Left renal pelvis (tissue), 4 donors: ENCODE results near the gene FAM107B. TPM values are rescaled to one million over a fixed set of nuclear protein-coding genes. Genes with fewer than 3 reads are reported as not detected.
"Not testable (repeated sequence)": the region's sequence is repeated elsewhere in the genome, so short reads cannot be mapped to it uniquely, and the experiment has no call there.

ENCODE experiments used
- DNase-seq, 4 donors: peaks; one replicate each; pipeline ENCODE4 v3.0.0-alpha.2; 2013; ENCODE audit warnings: low read depth in 4 of 4, low spot score in 3 of 4
- polyA plus RNA-seq, 4 donors: library from polyadenylated mRNA; unstranded; fragments of 120-200 nt; gene quantifications; one replicate each; pipeline ENCODE4 v1.2.1, GENCODE V29; 2013; ENCODE audit not compliant: insufficient read length in 4 of 4

The FAM107B gene
- polyA plus RNA-seq, result 100 to 1,000 TPM in 1 of 4 donors, 10 to 100 TPM in 3; 36.4 to 121 (median 97.9) TPM

DNA sequence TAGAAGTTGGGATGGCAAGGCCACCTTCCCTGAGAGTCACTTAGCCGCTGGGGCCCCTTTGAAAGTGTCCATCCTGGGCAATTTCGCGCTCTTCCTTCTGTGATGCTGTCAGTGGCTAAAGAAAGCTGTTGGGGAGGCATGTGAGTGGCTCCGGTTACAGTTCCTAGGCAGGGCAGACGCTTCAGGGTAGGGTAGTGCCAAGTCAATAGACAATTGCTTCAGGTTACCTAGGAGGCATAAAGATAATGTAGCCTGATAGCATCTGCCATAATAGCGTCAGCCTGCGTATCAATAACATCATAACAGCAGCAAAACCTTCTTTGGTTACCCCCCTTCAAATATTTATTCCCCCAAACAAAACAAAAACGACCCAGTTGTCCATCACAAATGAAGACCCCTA, at the start of gene FAM107B:
Gene FAM107B (minus strand): TSS at position 101 of the 400 bp plus-strand sequence. CDS start 234 bp downstream, outside the sequence.
- DNase-seq, result no peak

DNA sequence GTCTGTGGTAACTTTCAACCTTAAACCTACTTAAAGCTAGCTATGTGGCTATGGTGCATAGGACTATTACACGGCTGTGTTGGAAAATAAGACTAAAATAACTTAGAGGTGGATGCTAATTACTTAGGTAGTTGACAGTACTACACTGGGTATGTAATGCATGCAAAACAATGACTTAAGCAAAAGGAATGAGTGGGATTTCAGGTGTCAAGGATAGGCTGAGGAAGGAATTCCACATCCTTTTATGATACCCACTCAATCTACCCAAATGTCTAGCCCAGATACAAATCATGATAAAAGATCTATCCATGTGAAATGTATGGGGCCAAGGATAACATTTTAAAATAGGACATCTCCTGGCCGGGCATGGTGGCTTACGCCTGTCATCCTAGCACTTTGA, 49.3 kb upstream of the FAM107B start:
- no peak for DNase-seq

DNA sequence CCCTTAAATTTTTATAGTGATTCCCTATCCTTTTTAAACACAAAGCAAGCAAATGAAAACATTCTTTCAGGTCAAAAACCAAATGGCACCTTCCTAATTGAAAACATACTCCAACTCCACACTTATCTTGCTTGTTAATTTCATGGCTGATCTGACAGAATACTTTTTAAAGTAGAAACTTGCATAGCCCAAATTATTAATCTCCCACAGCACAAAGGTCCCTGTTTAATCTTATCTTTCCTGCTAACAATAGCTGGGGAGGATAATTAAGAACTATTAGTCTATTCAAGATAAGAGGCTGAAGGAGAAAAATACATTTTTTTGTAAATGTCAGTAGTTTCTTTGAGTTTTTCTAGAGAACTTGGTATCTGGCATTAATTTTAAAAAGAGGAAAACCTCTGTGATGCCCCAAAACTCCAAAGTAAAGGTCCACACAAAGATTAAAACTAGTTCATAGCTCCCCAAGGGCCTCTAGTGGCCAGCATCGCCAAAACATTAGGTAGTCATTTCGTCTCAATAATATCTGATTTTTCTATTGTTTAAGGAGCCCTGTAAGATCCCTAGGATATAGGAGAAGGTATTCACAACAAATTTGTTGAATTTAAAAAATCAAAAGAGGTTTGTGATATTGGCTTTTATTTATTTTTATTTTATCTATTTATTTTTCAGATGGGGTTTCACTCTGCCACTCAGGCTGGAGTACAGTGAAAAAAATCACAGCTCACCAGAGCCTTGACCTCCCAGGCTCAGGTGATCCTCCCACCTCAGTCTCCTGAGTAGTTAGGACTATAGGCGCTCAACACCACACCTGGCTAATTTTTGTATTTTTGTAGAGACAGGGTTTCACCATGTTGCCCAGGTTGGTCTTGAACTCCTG, 48.4 kb upstream of the FAM107B start:
- DNase-seq, result no peak

DNA sequence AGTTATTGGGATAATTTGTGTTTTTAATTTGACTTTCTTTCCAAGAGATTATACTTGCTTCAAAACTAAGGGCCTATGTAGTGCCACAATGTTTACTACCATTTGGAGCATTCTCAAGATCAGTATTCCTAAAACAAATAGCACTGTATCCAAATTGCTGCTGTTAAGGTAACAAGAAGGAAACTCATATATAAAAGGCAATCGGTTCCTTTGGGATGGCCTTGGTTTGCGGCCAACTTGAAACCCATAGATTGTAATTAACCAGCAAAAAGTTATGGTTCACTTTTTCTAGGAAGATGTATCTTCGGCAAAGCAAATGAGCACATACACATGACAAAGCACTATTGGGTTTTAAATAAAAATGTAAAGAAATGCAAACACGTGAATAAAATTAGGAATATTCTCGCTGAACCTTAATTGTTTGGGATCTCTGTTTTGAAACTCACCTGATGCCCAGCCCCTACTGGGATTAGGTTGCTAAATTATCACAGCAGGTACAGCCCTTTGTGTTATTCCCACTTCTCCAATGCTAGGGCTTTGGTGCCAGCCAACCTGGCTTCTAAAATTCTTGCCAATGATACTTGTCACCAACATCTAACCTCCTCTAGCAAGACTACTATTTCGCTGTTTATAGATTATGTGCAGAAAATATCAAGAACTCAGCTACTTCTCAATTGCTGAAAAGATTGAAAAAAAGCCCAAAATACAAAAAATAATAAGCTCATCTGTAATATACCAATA, 47.1 kb upstream of the FAM107B start:
- DNase-seq, result no peak

DNA sequence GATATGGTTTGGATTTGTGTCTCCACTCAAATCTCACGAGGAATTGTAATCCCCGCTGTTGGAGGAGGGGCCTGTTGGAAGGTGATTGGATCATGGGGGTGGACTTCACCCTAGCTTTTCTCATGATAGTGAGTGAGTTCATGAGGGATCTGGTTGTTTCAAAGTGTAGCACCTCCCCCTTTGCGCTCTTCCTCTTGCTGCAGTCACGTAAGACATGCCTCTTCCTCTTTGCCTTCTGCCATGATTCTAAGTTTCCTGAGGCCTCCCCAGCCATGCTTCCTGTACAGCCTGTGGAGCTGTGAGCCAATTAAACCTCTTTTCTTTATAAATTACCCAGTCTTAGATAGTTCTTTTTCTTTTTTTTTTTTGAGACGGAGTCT, 46.1 kb upstream of the FAM107B start:
- DNase-seq, result no peak

DNA sequence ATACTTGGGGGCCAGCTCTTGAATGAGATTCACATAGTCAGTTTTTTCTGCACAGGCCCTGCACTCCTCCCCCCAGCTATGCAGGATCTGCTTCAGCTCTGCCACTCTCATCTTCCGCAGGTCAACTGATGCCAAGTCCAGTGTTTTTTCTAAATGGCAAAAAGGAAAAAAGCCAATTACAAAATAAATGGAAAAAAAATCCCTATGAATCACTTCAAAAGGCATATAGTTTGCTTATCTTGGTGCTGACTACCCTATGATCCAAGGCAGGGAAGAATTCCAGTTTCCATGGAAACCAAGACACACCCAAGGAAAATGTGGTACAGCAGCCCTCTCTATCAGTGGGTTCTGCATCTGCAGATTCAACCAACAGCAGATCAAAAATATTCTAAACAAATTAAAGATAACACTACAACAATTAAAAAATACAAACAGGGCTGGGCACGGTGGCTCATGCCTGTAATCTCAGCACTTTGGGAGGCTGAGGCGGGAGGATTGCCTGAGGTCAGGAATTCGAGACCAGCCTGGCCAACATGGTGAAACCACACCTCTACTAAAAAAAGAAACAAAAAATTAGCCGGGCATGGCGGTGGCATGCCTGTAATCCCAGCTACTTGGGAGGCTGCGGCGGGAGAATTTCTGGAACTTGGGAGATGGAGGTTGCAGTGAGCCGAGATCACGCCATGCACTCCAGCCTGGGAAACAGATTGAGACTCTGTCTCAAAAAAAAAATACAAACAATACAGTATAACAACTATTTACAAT, 45.5 kb upstream of the FAM107B start:
- DNase-seq, result no peak

DNA sequence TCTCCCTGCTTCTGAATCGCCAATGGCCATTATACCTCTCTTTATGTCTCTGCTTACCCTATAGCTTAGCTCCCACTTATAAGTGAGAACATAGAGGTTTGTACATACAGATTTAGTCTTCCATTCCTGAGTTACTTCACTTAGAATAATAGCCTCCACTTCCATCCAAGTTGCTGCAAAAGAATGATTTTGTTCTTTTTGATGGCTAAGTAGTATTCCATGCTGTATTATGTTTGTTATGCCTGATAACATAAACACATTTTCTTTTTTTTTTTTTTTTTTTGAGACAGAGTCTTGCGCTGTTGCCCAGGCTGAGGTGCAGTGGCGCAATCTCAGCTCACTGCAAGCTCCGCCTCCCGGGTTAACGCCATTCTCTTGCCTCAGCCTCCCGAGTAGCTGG, 42.0 kb upstream of the FAM107B start:
- not testable (repeated sequence) for DNase-seq

DNA sequence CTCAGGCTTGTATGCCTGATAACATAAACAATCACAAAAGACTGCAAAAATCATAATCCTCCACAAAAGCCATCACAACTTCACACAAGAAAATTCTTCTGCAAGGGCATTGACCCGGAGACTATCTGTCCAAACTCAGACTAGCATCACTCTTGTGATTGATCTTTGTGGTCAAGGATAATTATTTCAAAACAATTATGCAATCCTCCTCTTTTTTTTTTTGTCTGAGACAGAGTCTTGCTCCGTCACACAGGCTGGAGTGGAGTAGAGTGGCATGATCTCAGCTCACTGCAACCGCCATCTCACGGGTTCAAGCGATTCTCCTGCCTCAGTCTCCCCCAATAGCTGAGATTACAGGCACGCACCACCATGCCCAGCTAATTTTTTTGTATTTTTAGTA, 41.0 kb upstream of the FAM107B start:
- no peak for DNase-seq

DNA sequence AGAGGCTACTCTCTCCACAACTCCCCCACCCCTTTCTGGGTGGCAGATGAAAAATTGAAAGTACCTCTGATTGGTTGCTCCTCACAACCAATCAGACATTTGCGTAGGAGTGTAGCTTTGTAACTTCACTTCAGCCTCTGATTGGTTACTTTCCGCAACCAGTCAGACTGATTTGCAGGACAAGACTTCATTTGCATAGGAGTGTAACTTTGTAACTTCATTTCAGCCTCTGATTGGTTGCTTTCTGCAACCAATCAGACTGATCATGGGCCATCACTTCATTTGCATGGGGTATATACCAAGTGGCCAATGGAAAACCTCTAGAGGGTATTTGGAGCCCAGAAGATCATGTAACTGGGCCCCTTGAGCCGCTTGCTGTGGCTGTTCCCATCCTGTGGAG, 37.6 kb upstream of the FAM107B start:
- no peak for DNase-seq

DNA sequence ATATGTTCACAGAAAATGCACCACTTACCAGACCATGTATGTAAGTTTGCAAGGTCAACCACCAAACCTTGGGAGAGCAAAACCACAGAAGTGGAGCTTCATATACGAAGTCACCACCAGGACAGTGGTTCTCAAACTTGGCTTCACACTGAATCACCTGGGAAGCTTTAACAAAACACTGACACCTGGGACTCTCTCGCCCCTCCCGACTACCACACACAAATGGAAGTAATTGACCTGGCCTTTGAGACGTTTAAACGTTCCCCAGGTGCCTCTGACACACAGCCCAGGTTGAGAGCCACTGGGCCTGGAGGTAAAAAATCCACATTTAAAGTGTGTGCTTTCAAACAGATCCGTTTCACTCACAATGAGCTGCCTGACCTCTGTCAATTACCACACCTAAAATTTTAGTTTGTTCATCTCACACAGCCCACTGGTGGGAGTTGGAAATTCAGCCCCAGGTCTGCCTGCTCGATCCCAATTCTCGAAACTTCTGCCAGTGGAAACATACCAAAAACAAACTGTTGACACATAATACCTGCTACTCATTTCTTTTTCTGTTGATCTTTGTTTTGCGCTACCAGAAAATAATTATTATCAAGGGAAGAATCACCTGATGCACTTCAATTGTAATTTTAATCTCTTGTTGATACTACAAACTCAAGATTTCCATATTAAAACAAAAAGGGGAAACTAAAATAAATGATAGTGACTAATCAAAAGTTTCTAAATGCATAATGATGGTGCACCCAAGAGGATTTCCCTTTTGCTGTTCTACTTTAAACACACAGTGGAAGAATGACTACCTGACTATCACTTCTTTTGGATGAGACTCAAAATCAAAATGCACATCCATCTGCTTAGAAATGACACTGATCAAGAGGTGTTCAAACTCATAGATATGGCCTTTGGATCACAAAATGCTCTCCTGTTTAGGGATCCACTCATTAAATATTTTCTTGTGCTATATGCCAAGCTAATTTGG, 36.6 kb upstream of the FAM107B start:
- no peak for DNase-seq

DNA sequence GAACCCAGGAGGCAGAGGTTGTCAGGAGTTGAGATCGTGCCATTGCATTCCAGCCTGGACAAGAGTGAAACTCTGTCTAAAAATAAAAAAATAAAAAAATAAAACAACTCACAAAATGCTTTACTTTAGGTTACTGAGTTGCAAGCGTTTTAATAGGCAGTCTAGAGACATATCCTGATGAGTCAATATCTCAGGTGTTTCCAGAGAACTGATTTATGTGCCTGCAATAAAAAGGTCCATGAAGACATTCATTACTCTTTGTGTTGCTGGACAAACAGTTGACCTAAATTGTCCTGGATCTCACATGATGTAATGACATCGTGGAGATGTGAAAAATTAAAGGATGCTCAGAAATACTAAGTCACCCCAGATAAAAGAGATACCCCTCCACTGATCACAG, 31.6 kb upstream of the FAM107B start:
- no peak for DNase-seq

DNA sequence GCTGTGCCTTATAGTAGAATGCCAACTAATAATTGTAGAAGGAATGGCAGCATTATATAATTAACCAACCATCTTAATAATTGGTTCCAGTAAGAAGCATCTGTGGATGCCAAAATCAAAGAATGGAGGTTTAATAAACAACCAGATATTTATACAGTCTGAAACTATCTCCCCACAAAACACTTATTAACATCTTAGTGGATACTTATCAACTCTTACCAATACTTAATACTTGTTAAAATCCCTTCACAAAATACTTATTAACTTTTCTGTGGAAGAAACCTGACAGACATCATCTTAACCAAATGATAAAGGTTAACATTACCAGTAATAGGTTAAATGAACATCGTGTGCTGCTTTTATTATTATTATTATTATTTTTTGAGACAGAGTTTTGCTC, 29.1 kb upstream of the FAM107B start:
- no peak for DNase-seq

DNA sequence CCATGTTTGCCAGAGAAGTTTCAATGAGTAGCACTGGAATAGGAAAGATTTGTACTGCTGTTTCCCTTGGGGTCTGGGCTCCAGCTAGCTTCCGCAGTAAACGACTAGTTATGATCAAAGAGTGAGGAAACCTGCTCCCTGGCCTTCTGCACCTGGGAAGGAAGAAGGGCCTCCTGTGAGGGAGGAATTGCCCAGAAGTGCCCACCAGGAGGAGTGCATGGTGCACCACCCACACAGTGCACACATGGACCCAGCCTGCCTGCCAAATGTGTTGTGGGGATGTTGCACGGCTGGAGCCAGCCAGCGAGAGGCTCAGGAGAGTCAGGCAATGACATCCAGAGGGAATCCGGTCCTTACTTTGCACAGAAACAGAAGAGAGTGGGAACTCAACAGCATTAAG, 27.0 kb upstream of the FAM107B start:
- DNase-seq, result no peak

DNA sequence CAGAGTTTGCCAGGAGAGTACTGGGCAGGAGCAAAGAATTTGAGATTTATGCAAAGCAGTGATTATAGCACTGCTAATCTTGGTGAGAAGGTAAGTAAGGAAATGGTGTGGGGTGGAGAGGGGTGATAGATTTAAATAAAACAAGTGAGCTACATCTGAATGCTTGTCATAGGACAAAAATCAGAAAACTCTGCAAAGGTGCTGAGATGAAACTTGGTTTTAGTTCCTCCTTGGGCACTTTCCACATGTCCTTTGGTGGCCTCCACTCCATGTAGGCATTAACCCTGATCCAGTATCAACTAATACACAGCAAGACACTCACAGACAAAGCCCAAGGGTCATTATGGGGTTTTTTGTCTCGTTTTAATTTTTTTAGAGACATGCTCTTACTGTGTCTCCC, 25.7 kb upstream of the FAM107B start:
- no peak for DNase-seq

DNA sequence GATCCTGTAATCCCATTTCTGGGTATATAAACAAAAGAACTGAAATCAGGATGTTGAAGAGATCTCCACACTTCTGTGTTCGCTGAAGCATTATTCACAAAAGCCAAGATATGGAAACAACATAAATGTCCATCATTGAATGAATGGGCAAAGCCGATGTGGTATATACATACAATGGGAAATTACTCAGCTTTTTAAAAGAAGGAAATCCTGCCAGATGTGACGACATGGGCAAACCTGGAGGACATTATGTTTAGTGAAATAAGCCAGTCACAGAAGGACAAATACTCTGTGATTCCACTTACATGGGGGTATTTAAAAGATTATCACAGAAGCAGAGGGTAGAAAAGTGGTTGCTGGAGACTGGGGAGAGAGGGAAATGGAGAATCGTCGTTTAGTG, 23.9 kb upstream of the FAM107B start:
- no peak for DNase-seq

DNA sequence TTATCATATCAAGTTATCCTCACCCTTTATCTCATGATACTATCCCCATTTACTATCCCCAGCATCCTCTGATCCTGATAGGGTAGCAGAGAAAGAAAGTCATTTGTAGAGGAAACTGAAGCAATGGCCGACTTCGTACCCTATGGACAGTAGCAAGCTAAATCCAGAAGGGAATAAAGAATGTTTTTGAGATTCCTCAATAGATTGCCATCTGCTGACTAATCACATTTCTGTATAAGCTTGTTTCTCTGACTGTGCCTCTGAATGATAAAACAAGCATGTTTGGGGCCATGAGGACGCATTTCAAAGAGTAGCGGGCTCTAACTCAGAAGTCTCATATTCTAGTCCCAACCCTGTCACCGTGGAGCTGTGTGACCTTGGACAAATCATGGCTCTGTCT, 13.2 kb upstream of the FAM107B start:
- DNase-seq, result no peak

DNA sequence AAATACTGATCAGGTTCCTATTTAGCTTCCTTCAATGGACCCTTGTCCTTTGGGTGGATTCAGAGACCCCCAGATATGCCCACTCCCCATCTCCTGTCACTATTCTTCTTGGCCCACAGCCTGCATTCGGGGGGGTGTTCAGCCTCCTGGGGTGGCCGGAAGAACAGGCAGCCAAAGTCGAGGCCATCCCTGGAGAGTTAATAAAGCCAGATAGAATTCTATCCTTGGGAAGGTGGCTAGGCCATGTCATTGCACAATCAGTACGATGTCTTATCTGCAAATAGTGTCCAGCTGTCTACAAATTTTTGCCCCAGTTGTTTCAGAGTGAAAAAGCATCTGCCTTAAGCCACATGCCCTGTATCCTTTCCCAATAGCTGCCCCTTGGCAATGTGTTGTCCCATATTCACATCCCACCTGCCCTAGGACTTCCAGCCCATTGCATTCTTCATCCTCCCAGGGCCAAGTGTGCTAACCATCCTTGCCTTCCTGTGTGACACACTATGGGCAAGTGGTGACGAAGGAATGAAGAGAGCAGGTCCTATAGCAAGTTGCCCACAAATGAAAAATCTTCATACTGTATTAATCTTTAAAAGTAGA, 9.9 kb upstream of the FAM107B start:
- no peak for DNase-seq

DNA sequence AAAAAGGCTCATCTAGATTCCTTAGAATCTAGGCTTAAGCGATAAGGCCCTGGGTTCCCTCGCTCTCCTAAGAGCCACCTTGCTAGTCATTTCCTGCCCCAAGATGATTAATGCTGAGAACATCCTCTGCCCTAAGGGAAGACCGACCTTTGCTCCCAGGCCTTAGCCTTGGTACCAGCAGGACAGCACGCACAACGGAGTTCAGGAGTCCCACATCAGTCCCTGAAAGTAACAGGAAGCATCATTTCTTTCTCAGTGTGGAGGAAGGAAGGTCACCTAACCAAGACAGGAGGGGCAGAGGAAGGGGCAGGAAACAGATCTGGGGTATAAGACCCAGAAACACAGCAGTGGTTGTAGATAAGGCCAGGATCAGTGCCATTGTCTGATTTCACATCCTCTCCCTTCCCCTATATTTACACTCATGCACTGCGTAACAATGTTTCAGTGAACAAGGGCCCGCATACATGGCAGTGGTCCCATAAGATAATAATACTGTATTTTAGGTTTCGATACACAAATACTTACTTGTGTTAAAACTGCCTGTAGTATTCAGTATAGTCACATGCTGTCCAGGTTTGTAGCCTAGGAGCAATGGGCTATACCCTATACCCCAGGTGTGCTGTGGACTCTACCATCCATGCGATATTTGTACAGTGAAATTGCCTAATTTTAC, 8.1 kb upstream of the FAM107B start:
- no peak for DNase-seq

DNA sequence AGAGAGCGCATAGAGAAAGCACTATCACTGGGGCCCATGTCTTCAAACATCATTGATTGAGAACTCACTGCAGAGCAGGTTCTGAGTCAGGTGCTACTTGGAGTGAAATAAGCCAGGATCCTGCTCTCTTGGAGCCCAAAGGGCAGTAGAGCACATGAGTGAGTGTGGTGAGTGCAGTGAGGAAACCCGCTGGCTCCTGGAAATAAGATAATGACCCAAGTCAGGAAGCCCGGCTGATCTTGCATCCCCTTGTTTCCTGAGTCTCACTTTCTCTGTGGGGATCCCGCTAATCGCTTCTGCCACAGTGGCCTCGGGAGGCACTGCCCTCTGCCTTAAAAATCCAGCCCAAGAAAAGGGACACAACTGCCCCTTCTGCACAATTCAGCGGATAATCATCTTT, 7.1 kb upstream of the FAM107B start:
- no peak for DNase-seq
